GM06990 (cell line): ENCODE measurements around the gene PTS.

ENCODE experiments used
- DNase-seq: peaks from one replicate; pipeline ENCODE4 v3.0.0-alpha.2; 2011; ENCODE audit not compliant: insufficient read length; ENCODE audit errors: extremely low read depth
- H3K27me3 ChIP-seq: replicated peaks from 2 replicates; pipeline ENCODE4 v1.6.0; 2011; ENCODE audit warnings: low read length; ENCODE audit not compliant: control insufficient read depth, insufficient read depth
- H3K36me3 ChIP-seq: 2 replicates; pipeline ENCODE4 v1.5.1; 2011; ENCODE audit warnings: low read length; ENCODE audit not compliant: control insufficient read depth, insufficient read depth
- H3K4me3 ChIP-seq: replicated peaks from 2 replicates; pipeline ENCODE4 v1.5.1; 2011; ENCODE audit warnings: low read depth, mild to moderate bottlenecking, control low read depth, low read length
- TF ChIP-seq, protein P1 (sequence below): IDR thresholded peaks from 2 replicates; pipeline ENCODE4 v1.5.1; 2011; ENCODE audit warnings: low read length, control low read depth, mild to moderate bottlenecking, inconsistent platforms; ENCODE audit not compliant: insufficient read depth, poor library complexity, severe bottlenecking

Gene PTS

DNA sequence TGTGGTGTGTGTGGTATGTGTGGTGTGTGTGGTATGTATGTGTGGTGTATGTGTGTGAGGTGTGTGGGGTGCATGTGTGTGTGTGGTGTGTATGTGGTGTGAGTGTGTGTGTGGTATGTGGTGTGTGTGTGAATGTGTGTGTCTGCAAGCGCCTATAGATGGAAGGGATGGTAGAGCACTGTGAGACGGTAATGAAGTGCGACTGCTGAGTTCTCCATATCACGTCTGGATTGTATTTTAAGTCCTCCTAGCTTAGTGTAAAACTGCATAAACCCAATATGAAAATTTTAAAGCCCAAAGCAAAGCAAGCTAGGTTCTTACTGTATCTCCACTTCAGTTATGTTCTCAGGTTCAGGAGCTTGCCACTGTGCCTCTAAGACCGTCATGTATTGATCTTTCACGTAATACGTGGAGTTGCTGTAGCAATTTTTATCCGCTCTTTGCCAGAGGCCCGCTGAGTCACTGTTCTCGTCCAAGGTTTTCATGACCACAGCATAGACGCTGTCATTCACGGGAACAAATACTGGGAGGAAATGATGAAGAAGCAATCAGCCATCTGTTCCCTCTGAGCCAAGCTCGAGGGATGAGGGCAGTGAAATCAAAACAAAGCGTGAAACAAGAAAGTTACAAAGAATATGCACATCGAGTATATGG is 29.0 kb downstream of the PTS start:
- Histone ChIP-seq H3K4me3 (no peak overlapping the region), H3K36me3 (no peaks in the 10 kb centered on the region), H3K27me3 (no peaks in the 10 kb centered on the region)
- DNase-seq, result no peak
- TF ChIP-seq, protein P1, sequence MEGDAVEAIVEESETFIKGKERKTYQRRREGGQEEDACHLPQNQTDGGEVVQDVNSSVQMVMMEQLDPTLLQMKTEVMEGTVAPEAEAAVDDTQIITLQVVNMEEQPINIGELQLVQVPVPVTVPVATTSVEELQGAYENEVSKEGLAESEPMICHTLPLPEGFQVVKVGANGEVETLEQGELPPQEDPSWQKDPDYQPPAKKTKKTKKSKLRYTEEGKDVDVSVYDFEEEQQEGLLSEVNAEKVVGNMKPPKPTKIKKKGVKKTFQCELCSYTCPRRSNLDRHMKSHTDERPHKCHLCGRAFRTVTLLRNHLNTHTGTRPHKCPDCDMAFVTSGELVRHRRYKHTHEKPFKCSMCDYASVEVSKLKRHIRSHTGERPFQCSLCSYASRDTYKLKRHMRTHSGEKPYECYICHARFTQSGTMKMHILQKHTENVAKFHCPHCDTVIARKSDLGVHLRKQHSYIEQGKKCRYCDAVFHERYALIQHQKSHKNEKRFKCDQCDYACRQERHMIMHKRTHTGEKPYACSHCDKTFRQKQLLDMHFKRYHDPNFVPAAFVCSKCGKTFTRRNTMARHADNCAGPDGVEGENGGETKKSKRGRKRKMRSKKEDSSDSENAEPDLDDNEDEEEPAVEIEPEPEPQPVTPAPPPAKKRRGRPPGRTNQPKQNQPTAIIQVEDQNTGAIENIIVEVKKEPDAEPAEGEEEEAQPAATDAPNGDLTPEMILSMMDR, result no peak

DNA sequence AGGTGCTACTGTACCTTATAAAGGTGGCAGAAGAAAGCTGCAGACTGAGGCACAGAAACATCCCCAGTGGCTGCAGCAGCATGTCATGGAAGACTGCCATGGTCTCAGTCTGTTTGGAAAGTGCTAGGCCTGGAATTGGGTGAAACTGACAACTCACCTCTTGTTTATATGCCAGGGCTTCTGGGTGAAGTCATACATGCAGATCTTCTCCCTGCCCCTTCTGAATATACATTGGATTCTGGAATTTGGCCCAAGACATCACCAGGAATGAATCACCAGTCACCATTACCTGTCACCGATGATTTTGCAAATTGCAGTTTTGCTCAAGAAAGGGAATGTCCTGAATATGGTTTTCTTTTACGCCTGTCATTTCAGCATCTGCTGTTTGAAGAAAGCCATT is 34.3 kb downstream of the PTS start, which contains the start of gene PLET1:
PLET1 (minus strand) TSS at position 371 of the 400 bp plus-strand sequence; CDS start at position 100, 271 bp downstream.
- no peak within 1 kb of the TSS for H3K4me3 ChIP-seq
- TF ChIP-seq, protein P1, result no peak
- no peak for DNase-seq

DNA sequence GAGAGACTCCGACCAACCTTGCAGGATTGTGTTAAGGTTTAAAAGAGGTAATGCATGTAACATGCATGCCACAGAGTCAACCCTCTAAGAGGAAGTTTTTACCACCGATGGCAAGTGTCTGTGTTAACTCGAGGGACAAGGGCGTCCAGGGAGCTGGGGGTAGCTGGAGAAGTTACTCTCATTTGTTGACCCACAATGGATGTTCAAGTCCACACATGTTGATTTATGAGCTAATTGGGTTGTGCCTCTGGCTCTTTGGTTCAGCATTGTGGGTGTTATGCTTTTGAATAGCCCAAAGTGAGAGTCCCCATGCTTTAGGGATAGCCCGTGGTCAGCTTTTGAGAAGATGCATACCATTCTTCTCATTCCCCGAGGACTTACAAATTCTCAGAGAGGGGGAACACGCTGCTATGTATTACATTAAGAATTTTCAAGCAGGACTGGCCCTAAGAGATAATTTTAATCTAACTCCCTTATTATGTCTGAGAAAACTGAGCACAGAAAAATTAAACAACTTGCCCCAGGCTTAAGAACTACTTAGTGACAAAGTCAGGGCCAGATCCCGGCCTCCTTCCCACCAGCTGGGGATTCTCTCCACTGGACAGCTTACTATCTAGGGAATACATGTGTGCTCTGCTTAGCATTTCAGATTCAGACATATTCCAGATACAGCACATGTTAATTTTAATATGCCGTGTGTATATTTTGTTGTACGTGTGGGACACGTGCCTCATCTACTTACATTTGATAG is 39.6 kb downstream of the PTS start:
- Histone ChIP-seq H3K27me3 (no peaks in the 10 kb centered on the region), H3K4me3 (no peak overlapping the region), H3K36me3 (no peaks in the 10 kb centered on the region)
- no peak for DNase-seq
- TF ChIP-seq, protein P1, result no peak

More for the DNA sequence above, 34.3 kb downstream of the PTS start, which contains the start of gene PLET1:
- H3K36me3 ChIP-seq, result no peaks in the 10 kb centered on the region
- H3K27me3 ChIP-seq, result no peaks in the 10 kb centered on the region

DNA sequence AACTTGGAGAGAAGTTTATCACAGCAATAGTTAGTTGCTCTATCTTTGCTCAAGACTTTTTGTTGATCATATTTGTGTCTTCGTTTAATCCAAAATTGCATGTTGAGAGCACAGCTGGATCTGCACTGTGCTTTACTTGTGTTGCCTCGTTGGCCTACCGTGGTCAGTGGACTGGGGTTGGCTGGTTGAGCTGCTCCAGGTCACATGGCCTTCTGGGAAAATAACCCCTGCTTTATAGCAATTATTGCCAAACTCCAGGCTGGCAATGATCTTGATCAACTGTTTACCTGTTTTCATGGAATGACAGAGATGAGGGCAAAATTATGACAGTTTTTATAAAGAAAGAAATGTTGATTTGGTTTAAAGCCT is 40.2 kb downstream of the PTS start:
- no peak overlapping the region for H3K4me3 ChIP-seq
- no peaks in the 10 kb centered on the region for H3K36me3 ChIP-seq
- no peaks in the 10 kb centered on the region for H3K27me3 ChIP-seq
- TF ChIP-seq, protein P1, result no peak
- no peak for DNase-seq

DNA sequence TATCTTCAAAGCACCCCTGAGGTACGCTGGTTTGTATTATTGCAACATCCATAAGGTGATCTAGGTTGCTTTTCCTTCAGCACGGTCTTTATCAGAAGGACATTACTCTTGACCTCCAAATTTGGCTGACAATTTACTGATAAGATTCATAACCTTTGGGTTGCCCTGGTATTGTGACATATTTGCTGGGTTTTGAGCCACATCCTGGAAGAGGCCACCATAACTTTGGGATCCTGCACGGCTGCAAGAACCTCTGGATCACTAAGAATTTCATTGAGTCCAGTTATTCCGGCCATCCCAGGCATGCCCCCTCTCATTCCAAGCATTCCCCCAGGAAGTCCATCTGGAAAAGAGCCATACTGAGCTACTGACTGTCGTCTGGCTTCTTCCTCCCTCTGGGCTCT is 41.0 kb downstream of the PTS start:
- TF ChIP-seq, protein P1, result no peak
- Histone ChIP-seq H3K36me3 (no peaks in the 10 kb centered on the region), H3K27me3 (no peaks in the 10 kb centered on the region), H3K4me3 (no peak overlapping the region)
- no peak for DNase-seq
